PC-3 (cell line): ENCODE measurements around the gene ZNF462.

ENCODE experiments used
- EZH2 ChIP-seq: fragments of 300-600 bp; sonication (generic); IDR thresholded peaks from one replicate; pipeline ENCODE4 v1.6.1; 2017; ENCODE audit warnings: antibody characterized with exemption, mild to moderate bottlenecking, low read length; ENCODE audit not compliant: unreplicated experiment
- TF ChIP-seq, protein P1 (sequence below): fragments of 300-600 bp; sonication (generic); conservative IDR thresholded peaks from 2 replicates; pipeline ENCODE4 v1.5.1; 2017; ENCODE audit warnings: antibody characterized with exemption, low read depth, mild to moderate bottlenecking, low read length

- TF ChIP-seq, protein P1, sequence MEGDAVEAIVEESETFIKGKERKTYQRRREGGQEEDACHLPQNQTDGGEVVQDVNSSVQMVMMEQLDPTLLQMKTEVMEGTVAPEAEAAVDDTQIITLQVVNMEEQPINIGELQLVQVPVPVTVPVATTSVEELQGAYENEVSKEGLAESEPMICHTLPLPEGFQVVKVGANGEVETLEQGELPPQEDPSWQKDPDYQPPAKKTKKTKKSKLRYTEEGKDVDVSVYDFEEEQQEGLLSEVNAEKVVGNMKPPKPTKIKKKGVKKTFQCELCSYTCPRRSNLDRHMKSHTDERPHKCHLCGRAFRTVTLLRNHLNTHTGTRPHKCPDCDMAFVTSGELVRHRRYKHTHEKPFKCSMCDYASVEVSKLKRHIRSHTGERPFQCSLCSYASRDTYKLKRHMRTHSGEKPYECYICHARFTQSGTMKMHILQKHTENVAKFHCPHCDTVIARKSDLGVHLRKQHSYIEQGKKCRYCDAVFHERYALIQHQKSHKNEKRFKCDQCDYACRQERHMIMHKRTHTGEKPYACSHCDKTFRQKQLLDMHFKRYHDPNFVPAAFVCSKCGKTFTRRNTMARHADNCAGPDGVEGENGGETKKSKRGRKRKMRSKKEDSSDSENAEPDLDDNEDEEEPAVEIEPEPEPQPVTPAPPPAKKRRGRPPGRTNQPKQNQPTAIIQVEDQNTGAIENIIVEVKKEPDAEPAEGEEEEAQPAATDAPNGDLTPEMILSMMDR = no peak
- no peak for TF ChIP-seq EZH2
Measured at GRCh38 chr9:106970976-106971457, 108.1 kb downstream of the ZNF462 start.
